ENCODE data around the gene DMAC2L.
"Not testable (repeated sequence)": the region's sequence is repeated elsewhere in the genome, so short reads cannot be mapped to it uniquely, and the experiment has no call there.

DMAC2L gene

GRCh38 chr14:50331596-50331995 is 19.5 kb downstream of the DMAC2L start:
- DNase-seq, result no peak

GRCh38 chr14:50333014-50333509 is 20.9 kb downstream of the DMAC2L start:
- DNase-seq, result no peak

- DNase-seq, result no peak
These were observed 22.1 kb downstream of the DMAC2L start for GRCh38 chr14:50334211-50334610.

GRCh38 chr14:50335389-50335788 is 23.3 kb downstream of the DMAC2L start:
- DNase-seq, result no peak

GRCh38 chr14:50335989-50336824 is 24.1 kb downstream of the DMAC2L start:
- no peak for DNase-seq

- no peak for DNase-seq
These were observed 26.5 kb downstream of the DMAC2L start for GRCh38 chr14:50338587-50338986.

- DNase-seq, result no peak
These were observed 27.2 kb downstream of the DMAC2L start for GRCh38 chr14:50339178-50339804.

- no peak for DNase-seq
These were observed 27.9 kb downstream of the DMAC2L start for GRCh38 chr14:50340045-50340444.

- no peak for DNase-seq
These were observed 28.8 kb downstream of the DMAC2L start for GRCh38 chr14:50340963-50341362.

- DNase-seq, result peak; percentile 54
These were observed 30.3 kb downstream of the DMAC2L start for GRCh38 chr14:50342221-50343078.

GRCh38 chr14:50343434-50343833 is 31.3 kb downstream of the DMAC2L start:
- DNase-seq, result no peak

- DNase-seq, result peak; percentile 18
These were observed 32.1 kb downstream of the DMAC2L start for GRCh38 chr14:50344116-50344775.

- no peak for DNase-seq
These were observed 32.9 kb downstream of the DMAC2L start for GRCh38 chr14:50344876-50345563.

GRCh38 chr14:50345846-50346422 is 33.8 kb downstream of the DMAC2L start:
- DNase-seq, result no peak

GRCh38 chr14:50347521-50347920 is 35.4 kb downstream of the DMAC2L start:
- no peak for DNase-seq

GRCh38 chr14:50348933-50349332 is 36.8 kb downstream of the DMAC2L start:
- no peak for DNase-seq

GRCh38 chr14:50350975-50351374 is 38.9 kb downstream of the DMAC2L start:
- no peak for DNase-seq

- no peak for DNase-seq
These were observed 40.5 kb downstream of the DMAC2L start for GRCh38 chr14:50352584-50352983.

- no peak for DNase-seq
These were observed 41.0 kb downstream of the DMAC2L start for GRCh38 chr14:50353126-50353525.

- no peak for DNase-seq
These were observed 42.4 kb downstream of the DMAC2L start for GRCh38 chr14:50354527-50354926.

GRCh38 chr14:50355692-50356091 is 43.6 kb downstream of the DMAC2L start:
- DNase-seq, result no peak

- not testable (repeated sequence) for DNase-seq
These were observed 44.2 kb downstream of the DMAC2L start for GRCh38 chr14:50356283-50356682.
